ENCODE data around the gene DHX8.

DHX8 gene

DNA sequence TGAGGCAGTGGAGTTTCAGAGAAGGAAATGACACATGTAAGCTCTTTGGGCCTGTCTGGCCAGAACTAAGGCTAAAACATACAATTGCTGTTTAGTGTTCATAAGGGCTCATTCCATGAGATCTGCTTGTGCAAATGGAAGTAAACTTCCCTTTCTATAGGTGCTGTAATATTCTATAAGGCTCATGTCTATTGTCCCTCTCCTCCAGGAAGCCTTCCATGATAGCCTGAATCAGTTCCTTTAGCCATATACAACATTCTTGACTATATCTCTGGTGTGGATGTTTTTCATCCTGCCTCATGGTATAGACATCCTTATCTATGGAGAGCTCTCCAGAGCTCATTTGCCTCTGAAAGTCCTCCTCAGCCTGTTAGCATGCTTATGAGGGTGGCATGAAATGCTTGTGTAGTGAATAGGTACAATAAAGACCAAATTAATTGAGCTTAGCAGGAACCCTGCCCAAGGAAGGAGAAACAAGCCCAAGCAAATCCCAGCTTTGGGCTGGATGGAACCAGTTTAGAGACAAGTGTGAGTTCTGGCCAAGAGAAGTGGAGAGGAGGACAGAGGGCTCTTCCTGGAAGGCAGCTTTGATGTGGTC lies 64.0 kb downstream of the DHX8 start:
- DNase-seq (ENCODE audit: low read depth in 2 of 2): no peak

DNA sequence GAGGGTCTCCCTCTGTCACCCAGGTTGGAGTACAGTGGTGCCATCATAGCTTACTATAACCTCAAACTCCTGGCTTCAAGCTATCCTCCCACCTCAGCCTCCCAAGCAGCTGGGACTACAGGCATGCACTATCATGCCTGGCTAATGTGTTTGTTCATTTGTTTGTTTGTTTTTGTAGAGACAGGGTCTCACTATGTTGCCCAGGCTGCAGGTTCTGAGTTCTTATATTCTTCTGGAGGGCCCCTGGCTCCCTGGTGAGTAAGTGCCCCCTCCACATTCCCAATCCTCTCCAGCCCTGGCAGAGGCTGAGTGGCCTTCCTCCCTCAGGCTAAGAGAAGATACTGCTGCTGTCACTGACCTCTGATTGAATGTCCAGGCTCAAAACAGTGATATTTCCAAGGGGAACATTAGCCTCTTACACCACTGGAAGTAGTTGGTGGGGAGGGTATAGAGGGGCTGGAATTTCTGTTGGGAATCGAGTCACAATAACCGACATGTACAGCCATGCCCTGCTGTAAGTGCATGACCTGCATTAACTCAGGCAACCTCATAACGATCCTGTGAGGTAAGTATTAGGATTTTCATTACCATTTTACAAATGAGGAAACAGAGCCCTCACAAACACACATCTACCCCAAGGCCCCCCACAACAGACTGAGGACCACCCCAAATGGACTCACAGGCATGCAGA lies 65.1 kb downstream of the DHX8 start:
- DNase-seq (ENCODE audit: low read depth in 2 of 2): no peak

DNA sequence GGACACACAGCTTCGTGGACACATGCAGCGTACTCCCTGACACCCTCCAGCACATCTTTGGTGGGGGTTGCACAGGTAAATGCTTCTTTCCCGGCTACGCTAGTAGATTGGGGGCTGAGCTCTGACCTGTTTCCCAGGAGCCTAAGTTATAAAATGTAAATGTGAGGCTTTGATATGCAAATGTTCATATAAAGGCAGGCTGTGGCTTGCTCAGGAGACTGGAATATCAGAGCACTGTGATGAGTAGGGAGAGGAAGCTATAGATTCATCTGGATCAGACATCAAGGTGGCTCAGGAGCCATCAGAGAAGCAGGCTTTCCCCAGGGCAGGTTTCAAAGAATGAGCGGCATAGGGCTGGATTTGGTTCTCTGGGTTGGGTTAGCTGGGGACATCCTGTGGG lies 65.7 kb downstream of the DHX8 start:
- no peak for DNase-seq (ENCODE audit: low read depth in 2 of 2)

DNA sequence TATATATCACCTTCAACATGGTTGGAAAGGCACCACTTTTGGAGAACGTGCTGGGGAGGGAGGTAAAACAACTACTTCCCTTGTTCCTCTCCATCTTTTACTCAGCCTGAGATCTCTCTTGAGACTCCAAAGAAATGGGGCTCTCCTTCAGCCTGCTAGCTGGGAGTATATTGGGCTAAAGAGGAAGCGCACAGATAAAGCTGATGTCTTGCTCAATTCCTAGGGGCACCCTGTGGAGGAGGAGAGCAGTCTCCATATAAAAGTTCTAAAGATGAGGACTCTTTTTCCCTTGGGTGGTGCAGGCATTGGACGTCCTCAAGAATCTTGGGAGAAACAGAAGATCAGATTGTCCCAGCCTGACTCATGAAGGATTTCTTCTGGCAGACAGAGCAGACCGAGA lies 67.0 kb downstream of the DHX8 start:
- DNase-seq (ENCODE audit: low read depth in 2 of 2): no peak

DNA sequence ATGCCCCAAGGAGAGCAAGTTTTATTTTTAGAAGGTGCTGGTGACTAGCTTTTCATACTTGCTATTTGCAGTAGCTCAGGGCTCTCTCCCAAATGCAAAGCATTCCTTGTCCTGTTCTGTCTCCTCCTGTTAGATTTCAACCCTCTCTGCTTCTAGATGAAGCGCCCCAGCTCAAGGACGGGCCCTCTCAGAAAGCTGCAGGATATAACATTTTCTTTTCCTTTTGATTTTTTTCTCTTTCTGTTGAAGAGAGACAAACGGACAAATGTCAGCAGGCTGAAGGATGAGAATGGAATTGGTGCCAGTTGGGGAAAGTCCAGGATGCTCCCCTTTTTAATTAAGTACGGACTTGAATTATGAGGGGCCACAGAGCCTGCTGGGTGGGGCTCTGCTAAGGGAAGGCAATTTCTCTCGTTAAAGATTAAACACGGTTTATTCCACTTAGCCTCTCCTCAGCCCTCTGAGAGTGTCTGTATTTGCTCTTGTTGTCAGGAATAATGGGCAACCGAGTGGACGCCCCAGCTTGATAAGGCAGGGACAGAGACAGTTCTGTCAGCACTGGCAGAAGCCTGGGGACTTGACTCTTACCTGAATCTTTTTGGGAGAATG lies 68.6 kb downstream of the DHX8 start:
- DNase-seq (ENCODE audit: low read depth in 2 of 2): no peak

DNA sequence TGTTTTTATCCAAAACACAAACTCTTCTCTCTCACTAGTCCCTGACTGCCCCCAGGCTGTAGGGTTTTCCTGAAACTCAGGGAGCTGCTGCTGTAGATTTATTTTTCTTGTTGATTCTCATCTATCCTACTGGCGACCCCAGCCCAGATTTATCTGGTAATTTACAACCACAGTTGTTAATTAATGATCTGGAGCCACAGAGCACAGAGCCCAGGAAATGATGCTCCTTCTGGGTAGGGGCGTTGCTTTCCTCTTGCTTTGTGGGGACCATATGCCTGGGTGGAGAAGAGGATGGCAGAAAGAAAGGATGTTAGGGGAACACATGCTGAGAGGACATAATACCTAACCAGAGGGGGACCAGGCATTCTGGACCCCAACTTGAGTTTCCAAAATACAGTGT lies 69.8 kb downstream of the DHX8 start:
- DNase-seq (ENCODE audit: low read depth in 2 of 2): no peak

DNA sequence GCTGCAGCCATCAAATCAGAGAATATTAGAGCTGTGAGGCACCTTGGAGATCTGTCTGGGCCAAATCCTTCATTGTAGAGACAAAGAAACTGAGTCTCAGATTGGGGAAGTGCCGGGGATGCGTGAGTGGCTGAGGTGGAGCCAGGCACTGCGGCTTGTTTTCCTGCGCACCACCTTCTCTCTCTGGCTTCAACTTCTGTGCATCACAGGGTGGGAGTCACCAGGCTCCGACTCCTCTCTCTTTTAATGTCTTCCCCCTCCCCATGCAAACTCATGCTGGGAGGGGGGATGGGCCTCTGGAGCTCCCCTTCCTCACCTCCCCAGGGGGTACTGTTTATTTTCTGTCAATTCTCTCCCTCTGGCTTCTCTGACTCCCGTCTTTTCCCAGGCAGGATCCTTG lies 71.1 kb downstream of the DHX8 start:
- DNase-seq (ENCODE audit: low read depth in 2 of 2): no peak

DNA sequence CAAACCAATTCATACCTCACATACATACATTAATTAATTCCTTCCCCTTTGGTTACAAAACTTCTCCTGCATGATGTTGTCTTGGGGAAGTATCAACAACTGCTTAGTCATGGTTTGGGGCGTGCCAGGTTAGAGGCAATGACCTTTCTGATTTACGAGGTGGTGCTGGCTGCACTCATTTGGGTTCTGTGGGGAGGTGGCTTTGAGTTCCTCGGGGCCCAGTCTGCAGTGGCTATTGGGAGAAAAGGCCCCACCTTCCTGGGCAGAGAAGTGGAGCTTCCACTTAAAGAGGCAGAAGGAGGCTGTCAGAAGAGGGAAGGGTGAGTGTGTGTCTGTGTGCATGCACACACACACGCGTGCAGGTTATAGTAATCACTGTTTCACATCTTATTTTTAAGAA lies 72.5 kb downstream of the DHX8 start:
- DNase-seq (ENCODE audit: low read depth in 2 of 2): no peak

DNA sequence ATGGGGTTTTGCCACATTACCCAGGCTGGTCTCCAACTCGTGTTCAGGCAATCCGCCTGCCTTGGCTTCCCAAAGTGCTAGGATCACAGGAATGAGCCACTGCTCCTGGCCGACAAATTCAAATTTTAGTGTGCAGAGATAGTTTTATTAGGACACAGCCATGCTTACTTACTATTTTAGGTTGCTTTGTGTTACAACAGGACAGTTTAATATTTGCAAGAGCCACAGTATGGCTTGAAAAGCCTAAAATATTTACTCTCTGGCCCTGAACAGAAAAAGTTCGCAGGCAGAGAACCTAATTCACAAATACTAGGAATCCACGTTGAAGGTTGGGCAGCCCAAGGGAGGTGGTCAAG lies 75.0 kb downstream of the DHX8 start:
- DNase-seq (ENCODE audit: low read depth in 2 of 2): no peak

DNA sequence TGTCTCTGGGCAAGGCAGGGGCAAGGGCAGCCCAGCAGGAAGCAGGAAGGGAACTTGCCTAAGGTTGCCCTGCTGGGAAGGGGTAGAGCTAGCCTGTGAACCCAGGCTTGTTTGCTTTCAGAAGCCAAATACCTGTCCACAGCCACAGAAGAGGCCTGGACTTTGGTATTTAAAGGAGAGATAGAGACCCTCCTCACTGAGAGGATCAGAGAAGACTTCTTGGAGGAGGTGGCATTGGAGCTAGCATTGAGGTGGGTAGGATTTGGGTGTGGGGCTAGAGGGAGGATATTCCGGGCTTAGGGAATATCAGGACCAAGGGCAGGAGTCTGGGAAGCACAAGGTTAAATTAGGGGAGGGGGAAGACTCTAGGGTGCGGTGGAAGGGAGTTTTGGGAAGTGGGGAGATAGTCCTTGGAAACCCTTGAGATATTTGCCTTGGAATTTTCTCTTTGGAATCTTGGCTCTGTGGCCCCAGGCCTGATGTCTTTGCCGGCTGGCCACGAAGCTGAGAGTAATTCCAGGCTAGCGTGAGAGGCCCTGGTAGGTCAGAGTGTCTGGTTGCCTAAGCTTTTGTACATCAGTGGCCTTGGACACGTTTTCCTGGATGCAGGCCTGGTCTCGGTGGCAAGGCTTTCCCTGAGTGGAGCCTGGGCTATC lies 75.5 kb downstream of the DHX8 start:
- no peak for DNase-seq (ENCODE audit: low read depth in 2 of 2)

DNA sequence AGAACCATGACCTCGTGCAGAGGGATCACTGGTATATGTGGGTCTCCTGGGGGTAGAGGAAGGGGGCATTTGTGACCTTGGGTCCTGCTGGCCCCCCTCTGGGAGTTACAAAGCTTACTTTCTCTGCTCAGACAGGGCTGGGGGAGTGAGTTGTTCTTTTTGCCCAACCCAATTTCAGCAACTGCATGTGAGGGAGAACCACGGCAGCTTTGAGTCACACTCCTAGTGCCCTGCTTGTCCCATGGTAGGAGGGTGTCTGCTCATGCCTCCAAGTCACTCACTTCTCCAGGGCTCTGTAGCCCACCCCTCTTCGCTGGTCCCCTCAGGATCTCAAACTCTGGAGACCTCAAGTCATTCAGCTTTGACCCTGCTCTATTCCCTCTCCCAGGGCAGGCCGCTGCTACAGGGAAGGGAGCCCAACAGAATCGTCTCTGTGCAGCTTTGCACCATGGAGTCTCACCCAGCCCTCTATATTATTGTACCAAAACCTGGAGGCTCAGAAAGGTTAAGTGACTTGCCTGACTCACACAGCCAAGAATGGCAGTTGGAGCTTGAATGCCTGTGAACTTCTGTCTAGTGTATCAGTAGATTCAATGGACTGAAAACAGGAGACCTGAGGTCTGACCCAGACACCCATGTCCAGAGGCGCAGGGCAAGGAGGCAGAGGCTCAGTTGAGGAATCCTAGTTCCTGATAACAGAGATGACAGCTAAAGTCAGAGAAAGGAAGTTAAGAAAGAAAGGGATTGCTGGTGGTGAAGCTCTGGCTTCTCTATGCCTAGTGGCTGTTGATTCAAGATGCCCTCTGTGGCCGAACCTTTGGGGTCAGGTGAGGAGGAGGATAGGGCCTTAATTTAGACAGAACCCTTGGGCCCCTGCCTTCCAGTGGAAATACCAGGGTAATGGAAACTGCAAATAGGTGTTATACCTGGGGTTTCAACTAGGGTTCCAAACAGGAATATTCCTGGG lies 77.0 kb downstream of the DHX8 start:
- no peak for DNase-seq (ENCODE audit: low read depth in 2 of 2)

DNA sequence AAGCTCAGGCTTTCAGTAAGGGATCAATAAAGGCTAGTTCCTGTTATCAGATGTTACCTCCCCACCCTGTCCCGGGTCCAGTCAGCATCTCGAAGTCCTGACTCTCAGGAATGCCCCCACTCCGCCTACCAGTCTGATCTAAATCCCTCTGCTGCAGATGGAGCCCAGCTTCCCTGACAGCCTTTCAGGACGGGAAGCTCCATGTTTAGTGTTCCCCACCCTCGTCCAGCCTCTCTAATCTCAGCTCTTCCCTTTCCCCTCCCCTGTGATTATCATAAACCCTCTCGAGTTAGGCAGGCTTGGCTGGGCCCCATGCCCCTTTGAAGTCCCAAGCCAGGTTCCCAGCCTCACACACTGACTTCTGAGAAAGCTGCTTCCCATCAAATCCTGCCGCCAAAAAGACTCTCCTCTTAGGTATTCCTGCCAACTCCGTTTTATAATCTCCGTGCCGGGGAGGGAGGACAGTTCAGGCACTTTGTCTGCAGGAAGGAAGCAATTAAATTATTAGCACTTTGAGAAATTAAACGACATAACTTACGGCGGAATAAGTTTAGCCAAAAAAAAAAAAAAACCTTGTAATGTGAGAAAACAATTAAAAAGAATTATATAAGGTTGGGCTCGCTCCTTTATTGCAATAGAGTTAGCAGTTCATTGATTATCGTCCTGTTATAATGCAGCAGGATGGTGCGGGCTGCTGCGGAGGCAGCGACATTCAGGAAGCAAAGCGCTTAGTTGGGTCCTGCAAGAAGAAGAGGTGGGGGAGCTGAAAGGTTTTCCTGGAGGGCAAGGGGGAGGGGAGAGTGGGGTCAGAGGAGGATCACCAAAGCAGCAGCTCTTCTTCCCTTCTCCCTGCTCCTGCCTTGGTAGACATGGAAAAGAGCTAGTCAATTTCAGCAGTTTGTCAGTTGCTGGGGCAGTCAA lies 79.2 kb downstream of the DHX8 start:
- no peak for DNase-seq (ENCODE audit: low read depth in 2 of 2)

DNA sequence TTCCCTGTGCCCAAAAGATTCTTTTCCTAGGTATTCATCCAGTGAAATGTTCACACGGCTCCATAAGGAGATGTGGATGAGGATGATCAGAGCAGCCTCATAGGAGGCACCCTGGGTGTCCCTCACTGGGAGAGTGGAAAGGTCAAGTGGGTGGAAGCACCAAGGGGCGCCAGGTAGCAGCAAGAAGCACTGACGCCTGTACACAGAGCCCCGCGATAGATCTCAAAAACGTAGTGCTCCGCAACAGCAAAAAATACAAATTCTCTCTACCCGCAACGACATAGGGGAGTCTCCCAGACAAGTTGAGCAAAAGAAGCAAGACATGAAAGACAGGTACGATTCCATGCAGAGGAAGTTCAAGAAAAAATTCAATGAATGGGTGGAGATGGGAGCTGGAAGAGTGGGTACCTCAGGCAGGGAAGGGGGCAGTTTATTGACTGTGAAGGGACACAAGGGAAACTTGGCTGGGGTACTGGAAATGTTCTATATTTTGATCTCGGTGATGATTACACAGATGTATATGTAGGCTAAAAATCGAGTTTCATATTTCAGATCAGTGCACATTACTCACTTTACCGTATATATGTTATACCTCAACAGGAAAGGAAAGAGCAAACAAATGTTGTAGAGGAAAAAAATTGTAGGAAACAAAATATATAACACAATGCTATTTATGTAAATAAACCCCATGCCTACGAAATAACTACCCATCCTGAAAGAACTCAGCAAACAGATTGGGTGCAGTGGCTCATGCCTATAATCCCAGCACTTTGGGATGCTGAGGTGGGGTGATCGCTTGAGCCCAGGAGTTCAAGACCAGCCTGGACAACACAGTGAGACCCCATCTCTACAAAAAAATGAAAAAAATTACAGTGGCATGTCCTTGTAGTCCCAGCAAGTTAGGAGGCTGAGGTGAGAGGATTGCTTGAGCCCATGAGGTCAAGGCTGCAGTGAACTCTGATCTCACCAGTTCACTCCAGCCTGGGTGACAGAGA lies 80.1 kb downstream of the DHX8 start:
- no peak for DNase-seq (ENCODE audit: low read depth in 2 of 2)

DNA sequence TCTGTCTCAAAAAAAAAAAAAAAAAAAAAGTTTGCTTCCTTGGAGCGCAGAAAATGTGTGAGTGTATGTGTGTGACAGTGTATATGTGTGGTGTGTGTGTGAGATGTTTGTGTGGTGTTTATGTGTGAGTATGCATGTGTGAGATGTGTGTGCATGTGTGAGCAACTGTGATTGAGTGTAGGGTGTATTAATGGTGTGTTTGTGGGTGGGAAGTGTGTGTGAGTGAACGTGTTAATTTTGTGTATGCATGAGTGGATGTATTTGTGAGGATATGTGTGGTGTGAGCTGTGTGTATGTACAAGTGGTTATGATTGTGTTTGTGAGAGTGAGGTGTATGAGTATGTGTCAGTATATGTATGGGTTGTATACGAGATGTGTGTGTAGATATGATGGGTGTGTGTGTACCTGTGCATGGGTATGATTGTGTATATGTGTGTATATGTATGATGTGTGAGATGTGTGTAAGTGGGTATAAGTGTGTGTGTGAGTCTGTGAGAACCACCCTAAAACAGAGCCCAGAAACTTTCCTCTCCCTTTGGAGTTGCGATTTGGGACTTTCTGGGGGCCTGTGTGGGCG lies 84.8 kb downstream of the DHX8 start:
- DNase-seq (ENCODE audit: low read depth in 2 of 2): no peak

DNA sequence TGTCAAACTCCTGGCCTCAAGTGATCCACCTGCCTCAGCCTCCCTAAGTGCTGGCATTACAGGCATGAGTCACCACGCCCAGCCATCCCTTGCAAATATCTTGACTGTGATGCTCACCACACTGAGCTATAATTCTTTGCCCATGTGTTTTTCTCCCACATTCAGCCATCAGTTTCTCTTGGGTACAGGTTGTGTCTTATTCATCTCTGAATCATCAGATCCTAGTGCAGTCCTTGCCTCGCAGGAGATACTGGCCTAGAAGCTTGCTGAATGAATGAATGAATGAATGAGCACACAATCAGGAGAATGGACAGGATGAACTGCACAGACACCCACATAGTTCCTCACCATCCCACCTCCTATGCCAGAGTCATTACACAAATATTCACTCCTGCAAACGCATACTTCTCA lies 86.7 kb downstream of the DHX8 start:
- no peak for DNase-seq (ENCODE audit: low read depth in 2 of 2)

DNA sequence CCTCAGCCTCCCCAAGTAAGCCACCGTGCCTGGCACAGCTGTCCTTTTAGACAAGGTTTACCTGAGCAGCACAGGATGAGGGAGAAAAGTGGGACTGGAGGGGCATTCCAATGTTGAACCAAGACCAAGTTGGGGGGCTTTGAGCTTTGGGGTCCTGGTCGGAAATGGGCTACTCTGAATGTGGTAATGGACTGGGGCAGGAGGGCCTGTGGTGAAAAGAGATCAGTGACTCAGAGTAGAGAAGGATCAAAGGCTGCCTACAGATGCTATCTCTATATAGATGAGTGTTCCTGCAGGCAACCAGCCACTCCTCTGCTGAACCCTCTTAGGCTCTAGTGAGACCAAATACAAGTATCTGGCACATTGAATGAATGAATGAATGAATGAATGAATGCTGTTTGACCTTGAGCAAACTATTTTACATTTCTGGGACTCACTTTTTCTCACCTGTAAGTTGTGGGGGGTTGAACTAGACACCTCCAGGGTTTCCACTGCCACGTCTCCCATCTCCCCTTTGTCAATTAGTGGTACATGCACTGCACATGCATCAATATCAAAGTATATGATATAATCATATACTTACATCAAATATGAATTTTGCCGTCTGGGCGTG lies 88.7 kb downstream of the DHX8 start:
- no peak for DNase-seq (ENCODE audit: low read depth in 2 of 2)

DNA sequence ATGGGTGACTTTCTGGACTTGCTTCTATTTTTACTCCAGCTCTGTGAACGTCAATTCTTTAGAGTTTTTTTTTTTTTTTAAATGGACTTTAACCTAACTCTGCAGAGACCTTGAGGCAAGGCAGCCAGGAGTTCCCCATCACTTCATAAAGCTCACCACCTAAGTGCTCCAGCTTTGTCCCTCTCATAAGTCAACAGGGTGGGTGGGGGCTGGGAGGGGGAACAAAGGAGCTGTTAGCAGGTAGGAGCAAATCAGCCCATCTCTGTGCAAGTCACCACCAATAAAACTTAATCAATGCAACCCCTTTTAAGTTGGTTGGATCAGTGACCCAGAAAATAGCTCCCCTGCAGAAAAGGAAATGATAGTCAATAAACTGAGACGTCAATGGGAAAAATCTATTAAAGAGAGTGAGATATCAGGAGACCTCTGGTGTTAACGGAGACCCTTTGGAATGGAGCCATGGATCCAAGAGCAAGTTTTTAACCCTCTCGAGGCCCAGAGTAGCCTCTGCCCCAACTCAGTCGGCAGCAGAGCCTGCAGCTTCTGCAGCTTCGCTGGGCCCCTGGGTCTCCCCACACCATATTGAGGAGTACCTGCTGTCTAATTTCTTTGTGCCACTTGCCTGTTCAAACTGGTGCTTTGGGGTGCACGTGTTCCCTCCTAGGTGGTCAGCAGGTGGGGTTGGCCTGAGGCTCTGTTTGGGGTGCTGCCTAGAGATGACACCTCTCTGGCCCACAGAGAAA lies 90.0 kb downstream of the DHX8 start:
- no peak for DNase-seq (ENCODE audit: low read depth in 2 of 2)

DNA sequence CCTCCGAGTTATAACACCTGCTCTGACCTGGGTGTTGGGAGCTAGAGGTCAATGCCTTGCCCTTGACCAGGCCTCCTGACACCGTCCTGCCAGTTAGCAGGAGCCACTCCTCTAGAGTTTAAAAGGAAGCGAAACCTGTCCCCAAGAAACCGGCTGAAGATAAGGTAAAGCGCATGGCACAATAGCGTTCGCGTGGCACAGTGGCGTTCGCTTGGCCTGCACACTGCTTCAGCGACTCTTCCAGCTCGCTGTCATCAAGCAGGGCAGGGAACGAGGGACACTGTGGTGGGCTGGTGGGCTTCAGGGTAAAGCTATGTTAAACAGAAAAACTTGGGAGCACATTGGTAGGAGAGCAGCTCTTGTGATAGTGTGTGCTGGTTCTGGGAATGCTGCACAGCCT lies 90.6 kb downstream of the DHX8 start:
- DNase-seq (ENCODE audit: low read depth in 2 of 2): no peak
